ENCODE measurements around the gene ABHD17A.

ABHD17A gene

DNA sequence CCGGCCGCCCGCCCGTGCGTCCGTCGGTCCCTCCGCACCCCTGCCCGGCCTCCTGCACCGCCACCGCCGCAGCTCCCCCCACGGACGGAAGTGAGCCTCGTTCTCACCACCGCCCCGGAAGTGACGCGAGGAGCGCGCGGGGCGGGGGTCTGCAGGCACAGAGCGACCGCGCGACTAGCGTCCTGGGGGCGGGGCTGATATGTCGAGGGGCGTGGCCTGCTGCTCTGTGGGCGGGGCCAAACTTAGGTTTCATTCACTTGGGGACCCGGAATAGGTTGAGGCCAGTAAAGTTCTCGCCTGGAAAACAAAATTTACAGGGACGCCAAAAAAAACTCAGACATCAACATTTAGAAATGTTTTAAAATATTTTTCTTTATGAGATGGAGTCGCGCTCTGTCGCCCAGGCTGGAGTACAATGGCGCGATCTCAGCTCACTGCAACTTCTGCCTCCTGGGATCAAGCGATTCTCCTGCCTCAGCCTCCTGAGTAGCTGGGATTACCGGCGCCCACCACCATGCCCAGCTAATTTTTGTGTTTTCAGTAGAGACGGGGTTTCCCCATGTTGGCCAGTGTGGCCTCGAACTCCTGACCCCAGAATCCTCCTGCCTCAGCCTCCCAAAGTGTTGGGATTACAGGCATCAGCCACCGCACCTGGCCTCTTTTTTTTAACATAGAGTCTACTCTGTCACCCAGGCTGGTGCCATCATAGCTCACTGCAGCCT lies at the start of gene ABHD17A:
Gene ABHD17A, minus strand, starts transcription at position 99 of the 722 bp plus-strand sequence. CDS start 3,930 bp downstream, outside the sequence.
- peak; percentile 93 to 96 for DNase-seq

DNA sequence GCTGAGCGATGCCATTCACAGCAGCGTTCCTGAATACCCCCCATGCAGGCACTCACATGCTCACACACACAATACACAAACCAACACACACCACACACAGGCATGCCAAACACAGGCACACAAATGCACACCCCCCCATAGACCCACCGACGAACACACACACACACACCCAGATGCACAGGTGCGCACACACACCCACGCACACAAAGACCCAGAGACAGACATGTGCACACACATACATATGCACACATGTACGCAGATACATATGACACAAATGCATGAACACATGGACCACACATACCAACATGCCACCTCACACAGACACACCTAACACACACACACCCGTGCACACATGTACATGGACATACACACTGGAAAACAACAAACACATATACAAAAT lies 48.6 kb upstream of the ABHD17A start:
- DNase-seq = no peak

DNA sequence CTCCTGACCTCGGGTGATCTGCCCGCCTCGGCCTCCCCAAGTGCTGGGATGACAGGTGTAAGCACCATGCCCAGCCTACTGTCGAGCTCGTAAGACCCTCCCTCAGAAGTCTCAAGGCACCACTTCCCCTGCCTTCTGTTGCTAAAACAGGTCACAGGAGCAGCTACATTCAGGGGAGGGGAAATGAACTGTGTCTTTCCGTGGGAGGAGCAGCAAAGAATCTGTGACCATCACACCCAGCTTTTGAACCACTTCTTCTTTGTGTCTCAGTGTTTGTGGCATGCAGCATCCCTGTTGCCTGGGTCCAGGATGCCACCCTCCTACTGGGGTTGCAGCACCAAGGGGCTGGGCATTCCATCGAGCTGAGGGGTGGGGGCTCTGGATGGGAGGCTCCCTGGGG lies 47.9 kb upstream of the ABHD17A start:
- DNase-seq = no peak

DNA sequence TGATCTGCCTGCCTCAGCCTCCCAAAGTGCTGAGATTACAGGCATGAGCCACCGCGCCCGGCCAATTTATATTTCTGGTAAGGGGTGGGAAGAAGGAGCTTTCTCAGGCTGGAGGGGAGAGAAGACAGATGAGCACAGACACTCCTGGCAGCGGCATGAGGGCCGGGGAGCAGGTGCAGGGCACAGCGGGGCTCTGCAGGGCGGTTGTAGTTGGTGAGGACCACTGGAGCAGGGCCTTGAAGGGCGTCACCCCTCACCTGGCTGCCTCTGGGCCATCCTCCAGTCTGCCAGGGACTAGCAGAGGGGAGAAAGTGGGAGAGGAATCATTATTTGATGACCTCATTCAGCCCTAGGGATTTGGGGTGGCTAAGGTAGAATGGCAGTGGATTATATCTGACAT lies 47.1 kb upstream of the ABHD17A start:
- DNase-seq = no peak

DNA sequence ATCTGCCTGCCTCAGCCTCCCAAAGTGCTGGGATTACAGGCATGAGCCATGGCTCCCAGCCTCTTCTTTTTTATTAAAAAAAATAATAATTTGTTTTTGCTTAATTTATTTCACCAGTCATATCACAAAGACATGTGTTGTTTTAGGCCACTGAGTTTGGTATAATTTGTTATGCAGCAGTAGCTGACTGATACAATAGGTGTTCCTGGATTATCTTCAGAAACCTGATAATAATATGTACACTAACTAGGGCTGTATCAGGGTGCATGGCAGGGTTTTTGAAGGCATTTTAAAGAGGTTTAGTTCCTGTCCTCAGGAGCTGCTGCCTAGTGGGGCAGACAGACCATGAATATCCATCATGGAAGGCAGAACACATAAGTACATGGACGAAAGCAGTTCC lies 46.1 kb upstream of the ABHD17A start:
- no peak for DNase-seq

DNA sequence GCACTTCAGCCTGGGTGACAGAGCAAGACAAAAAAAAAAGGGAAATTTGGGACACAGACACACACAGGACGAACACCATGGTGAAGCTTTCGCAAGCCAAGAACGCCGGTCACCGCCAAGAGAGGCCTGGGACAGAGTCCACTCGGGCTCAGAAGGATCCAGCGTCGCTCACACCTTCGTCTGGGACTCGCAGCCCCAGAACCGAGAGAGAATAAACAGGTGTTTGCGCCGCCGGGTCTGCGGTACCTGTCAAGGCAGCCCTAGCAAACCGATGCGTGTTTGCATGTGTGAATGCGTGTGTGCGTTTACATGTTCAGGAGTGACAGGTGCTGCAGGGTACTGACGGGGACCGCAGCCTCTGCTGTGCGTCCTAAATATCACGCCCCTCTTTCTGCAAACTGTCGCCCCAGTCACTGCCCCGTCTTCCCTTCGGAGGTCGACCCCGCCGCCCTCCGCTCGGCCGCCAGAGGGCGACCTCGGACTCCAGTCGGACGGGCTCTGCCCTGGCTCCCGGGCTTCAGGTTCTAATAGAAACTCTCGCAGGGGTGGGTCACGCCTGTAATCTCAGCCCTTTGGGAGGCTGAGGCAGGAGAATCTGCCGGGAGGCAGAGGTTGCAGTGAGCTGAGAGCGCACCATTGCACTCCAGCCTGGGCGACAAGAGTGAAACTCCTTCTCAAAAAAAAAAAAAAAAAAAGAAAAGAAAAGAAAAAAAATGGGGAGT lies 43.9 kb upstream of the ABHD17A start:
- DNase-seq = peak; percentile 70 to 81

DNA sequence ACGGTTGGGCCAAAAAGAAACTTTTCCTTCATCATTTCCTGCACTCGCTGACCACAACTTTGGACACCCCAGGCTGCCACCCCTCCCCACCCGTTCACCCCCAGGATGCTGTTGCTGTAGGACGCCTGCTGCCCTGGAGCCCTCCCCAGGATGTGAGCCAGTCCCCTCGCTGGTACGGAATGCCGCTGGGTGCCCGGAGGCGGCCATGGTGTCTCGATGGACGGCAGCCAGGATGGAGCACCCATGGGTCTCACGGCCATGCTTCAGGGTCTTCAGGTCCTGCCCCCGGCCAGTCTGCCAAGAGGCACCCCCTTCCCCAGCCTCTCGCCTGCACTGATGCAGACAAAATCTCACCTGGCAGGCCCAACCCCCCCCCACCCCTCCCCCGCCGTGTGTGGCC lies 40.2 kb upstream of the ABHD17A start:
- no peak for DNase-seq

DNA sequence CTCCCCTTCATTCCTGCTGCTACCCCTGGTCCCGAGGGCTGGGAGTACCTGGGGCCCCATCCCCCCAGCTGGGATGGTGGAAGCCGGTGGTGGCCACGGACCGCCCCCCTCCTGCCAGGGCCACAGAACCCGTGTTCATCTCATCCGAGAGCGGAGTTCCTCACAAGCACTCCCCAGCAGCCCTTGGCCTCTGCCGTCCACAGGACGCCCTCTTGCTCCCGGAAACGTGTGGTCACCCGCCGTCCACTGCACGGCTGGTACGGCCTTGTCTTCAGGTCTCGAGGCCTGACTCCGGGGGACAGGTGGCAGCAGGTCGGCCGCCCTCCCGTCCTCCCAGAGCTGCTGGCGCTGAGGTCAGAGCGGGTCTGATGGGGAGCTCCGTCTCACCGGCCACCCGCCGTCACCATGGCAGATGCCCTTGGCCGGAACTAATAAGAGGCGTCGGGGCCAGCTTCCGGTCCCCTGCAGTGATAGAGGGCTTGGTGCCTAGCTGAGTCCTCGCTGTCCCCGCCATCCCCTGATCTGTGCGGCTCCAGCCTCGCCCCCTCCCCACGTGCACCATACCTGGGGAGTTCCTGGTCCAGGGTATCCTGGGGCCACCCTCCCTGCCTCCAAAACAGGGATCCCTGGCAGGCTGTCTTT lies 39.1 kb upstream of the ABHD17A start:
- DNase-seq = no peak

DNA sequence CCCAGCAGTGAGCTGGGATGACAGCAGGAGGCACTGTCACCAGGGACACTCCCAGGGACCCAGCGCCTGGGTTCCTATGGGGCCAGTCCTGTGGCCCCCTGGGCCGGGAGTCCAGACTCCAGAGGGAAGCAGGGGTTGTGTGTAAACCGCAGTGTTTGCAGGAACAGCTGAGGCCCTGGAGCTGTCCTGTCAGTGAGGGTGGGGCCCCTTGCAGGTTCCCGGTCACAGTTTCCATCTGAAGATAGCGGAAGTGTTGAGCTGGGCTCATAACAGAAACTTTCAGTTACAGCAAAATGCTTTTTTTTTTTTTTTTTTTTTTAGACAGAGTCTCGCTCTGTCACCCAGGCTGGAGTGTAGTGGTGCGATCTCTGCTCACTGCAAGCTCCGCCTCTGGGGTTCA lies 38.0 kb upstream of the ABHD17A start:
- DNase-seq = peak; percentile 41 to 59

DNA sequence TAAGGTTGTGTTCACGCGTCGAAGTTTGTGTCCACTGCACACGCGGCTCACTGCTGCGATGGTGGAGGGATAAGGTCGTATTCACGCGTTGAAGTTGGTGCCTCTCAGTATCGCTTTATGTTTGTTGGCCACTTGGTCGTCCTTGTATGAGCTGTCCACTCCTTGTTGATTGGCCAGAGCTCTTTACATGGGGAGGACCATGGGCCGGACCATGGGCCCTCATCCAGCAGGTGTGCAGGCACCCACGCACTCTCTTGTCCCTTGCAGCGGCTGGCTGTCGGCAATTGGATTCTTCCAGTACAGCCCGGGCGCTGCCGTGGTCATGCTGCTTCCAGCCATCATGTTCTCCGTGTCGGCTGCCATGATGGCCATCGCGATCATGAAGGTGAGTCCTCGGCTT lies 37.5 kb upstream of the ABHD17A start:
- DNase-seq = no peak

DNA sequence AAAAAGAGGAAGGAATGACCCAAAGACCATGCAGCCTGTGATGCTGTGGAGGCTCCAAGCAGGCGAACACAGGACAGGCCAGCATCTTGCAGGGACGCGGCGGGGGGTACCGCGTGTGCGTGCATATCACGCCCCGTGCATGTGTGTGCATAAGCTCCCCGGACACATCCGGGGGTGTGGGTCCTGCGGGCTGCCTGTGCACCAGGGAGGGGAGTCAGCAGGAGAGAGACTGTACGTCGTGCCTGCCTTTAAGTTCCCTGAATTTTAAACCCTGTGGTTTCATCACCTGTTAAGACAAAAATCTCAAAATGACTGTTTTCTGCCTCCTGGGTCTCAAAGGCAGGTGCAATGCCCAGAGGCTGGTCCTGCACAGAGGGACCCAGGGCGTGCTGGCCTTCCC lies 36.5 kb upstream of the ABHD17A start:
- DNase-seq = no peak

DNA sequence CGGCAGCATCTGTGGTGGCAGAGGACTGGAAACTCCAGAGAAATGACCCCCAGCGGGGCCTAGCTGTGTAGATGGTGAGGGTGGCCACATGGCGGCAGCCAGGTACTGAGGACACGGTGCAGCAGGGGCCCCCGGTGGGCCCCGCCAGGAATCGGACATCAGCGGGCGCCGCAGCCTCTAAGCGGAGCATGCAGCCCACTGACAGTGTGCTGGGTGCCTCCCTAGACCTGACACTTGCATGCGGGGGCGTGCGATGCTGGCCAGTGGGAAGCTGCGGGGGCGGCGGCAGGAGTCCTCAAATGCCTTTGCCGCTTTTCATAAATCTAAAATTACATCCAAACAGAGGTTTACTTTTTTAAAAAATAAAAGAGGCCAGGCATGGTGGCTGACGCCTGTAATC lies 36.0 kb upstream of the ABHD17A start:
- no peak for DNase-seq

DNA sequence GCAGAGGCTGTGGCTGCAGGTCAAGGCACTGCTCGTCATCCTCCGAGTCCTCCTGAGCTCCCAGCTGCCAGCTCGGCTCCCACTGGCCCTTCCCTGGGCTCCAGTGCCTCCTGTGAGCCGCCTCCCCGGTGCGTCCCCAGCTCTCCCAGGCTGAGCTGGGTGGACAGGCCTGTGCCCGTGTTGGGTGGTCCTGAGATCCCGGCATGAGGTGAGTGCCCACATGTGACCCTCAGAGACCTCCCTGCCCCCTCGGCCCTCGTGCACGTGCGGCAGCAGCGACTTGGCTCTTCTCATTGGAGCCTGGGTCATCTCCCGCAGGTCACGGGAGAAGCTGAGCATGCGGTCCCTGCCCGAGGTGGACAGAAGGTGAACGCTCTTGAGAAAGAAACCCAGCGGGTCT lies 35.3 kb upstream of the ABHD17A start:
- no peak for DNase-seq

DNA sequence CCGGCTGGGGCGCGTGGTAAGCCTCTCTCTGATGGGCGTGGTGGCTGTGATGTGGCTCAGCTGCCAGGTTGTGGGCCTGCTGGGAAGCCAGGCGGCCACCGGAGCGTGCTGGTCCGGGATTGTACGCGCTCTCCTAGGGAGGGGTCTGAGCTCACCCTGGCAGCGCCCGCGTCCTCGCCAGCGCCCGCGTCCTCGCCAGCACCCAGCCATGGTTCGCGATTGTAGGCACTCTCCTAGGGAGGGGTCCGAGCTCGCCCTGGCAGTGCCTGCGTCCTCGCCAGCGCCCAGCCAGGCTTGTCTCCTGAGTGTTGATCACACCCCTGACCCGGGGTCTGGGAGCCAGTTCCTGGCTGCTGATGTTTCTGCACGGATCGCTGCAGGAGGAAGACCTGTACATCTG lies 33.7 kb upstream of the ABHD17A start:
- DNase-seq = no peak

DNA sequence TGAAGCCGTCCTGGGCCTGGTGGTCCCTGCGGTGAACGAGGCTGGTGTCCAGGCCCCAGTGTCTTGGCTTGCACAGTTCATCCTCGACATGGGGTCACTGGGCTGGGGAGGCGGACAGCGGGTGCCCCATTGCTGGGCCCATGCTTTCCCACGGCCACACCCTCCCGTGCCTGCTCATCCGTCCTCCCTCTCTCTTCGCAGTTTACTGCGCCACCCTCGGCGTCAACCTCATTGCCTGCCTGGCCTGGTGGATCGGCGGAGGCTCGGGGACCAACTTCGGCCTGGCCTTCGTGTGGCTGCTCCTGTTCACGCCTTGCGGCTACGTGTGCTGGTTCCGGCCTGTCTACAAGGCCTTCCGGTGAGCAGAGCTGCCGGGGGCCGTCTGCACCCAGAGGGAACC lies 32.6 kb upstream of the ABHD17A start:
- no peak for DNase-seq

DNA sequence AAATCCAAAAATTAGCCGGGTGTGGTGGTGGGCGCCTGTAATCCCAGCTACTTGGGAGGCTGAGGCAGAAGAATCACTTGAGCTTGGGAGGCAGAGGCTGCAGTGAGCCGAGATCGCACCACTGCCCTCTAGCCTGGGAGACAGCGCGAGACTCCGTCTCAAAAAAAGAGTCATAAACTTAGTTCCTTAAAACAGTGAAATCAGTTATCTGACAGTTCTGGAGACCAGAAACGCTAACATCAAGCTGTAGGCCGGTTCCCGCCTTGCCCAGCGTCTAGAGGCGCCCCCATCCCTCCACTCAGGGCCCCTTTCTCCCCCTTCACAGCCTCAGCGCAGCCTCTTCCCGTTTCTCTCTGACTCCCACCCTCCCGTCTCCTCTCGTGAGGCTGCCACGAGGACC lies 31.9 kb upstream of the ABHD17A start:
- no peak for DNase-seq

DNA sequence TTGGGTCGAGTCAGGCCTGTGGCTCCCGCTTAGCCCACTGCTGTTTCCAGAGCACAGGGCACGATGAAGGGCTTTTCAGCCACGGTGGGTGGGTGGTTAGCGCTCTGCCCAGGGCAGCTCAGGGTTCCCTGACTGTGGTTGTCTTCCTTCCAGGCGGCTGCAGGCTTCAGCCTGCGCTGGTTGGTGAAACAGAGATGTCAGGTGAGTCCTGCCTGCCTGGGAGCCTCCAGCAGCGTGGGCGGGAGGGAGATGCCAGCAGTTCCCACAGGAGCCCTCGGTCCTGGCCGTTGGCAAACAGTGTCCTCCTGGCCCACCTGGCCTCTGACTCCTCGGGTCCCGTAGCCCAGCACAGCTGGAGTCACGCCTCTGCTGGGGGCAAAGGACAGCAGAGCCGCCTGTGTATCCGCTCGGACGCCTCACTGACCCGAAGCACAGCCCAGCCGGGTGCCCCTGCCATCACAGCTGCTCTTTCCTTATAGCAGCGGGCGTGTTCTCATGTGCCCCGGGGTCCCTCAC lies 29.6 kb upstream of the ABHD17A start:
- DNase-seq = no peak

DNA sequence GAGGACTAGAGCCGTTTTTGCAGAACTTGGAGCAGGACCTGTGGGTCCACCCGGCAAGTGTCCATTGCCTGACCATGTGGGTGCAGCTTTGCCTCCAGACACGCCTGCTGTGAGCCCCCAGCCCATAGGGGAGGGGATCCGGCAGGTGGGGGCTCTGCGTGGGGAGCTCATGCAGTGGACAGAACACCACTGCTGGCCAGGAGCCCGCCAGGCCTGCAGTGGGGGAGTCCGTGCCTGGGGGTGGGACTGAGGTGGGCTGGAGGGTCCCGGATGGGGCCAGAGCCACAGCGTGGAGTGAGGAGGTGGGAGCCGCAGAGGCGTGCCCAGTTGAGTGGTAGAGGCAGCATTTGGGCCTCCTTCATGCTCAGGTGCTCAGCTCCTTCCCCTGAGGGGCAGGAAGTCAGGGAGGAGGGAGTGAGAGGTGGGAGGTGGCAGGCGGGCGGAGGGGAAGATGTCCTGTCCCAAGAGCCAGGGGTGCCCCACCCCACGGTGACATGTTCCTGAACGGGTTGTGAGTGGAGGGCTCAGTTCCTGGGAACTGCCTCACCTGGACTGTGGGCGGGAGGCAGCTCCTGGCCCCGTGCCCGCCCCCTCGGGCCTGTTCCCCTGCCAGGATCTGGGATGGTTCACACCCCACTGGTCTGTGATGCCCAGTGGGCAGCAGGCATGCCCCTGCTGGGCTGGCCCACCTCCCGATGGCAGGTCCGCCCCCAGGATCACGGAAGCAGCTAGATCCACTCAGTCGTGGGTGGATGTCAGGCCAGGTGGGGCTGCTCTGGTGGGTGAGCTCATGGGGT lies 28.7 kb upstream of the ABHD17A start:
- no peak for DNase-seq

DNA sequence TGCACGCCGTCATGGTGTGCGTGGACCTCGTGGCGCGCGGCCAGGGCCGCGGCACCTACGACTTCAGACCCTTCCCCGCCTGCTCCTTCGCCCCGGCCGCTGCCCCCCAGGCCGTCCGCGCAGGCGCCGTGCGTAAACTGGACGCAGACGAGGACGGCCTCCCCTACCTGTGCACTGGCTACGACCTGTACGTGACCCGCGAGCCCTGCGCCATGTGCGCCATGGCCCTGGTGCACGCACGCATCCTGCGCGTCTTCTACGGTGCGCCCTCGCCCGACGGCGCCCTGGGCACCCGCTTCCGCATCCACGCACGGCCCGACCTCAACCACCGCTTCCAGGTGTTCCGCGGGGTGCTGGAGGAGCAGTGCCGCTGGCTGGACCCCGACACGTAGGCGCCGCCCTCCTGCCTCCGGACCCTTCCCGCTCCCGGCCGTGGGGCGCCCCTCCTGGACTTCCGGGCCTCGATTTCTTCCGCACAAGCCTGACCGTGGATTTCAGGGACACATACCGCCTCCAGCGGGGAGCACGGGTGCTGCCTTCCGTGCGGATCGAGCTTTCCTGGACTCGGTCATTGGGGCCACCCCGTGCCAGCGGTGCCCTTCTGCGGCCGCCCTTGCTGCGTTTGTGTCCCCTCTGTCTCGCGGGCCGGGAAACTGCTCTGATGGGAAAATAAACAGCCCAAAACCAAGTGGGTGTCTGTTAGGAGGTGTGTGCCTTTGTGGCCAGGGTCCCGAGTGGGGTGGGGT lies 27.6 kb upstream of the ABHD17A start:
- DNase-seq = no peak

DNA sequence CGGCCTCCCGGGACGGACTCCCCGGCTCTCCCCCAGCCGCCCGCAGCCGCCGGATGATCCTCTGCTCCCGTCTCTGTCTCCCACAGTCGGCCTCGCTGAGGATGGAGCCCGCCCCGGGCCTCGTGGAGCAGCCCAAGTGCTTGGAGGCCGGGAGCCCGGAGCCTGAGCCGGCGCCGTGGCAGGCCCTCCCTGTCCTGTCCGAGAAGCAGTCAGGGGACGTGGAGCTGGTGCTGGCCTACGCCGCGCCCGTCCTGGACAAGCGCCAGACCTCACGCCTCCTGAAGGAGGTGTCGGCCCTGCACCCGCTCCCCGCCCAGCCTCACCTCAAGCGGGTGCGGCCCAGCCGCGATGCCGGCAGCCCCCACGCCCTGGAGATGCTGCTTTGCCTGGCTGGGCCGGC lies 26.7 kb upstream of the ABHD17A start:
- no peak for DNase-seq

DNA sequence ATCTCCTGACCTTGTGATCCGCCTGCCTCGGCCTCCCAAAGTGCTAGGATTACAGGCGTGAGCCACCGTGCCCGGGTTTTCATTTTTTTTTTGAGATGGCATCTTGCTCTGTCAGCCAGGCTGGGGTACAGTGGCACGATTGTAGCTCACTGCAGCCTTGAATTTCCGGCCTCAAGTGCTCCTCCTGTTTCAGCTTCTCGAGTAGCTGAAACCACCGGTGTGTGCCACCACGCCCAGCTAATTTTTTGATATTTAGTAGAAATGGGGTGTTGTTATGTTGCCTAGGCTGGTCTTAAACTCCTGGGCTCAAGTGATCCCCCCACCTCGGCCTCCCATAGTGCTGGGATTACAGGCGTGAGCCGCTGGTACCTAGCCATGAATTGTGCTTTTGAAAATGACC lies 25.8 kb upstream of the ABHD17A start:
- DNase-seq = no peak

DNA sequence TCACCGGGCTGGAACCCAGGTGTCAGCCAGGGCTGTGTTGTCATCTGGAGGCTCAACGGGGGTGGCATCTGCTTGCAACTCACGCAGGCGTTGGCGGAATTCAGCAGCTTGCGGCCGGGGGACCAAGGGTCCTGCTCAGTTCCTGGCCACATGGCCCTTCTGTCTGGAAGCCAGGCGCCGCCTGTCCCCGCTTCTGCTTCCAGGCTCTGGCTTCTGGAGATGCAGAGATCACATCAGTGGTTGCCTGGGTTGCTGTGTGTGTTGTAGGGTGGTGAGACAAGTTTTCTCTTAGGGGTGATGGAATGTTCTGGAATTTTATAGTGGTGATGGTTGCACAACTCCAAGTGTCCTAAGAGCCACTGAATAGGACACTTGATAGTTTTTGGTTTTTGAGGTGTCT lies 24.9 kb upstream of the ABHD17A start:
- DNase-seq = no peak

DNA sequence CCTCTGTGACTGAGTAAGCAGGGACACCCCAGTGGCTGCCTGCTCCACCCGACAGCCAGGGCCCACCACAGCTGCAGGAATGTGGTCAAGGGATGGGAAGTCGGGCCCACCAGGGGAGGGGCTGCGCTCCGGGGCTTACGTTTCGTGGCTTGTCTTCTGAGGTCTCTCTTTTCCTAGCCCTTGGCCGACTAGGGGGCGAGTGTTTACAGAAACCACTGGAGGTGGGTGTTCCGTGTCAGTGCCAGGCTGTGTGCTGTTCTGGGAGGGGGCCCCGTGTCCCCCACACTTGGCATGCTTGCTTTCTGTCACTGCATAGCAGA lies 24.4 kb upstream of the ABHD17A start:
- DNase-seq = no peak
